ENCODE results near the gene PRKN. TPM values are rescaled to one million over a fixed set of nuclear protein-coding genes. Genes with fewer than 3 reads are reported as not detected.

PRKN gene
- total RNA-seq, 4 donors from 2014 or later = 6.3 to 11.9 (median 9.5) TPM

DNA sequence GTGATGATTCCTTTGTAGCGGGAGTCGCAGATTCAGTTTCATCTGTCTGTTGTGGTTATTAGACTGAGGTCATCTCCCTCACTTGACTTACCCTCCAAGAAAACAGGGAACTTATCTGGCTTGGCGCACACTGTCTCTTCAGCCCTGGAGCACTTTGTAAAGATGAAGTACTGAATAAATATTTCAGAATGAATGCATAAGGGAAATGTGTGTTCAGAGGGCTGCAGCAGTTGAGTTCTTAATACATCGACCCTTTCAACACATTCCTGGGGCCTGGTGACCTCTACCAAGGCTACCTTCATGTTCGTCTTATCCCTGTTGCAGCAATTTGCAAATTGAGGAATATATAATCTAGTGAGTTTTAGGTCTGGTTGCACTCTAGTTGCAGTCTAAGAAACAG is 801.2 kb downstream of the PRKN start:
- H3K4me3 ChIP-seq (ENCODE audit: low read depth, poor library complexity, severe bottlenecking) = no peak overlapping the region
- TF ChIP-seq, protein P1, sequence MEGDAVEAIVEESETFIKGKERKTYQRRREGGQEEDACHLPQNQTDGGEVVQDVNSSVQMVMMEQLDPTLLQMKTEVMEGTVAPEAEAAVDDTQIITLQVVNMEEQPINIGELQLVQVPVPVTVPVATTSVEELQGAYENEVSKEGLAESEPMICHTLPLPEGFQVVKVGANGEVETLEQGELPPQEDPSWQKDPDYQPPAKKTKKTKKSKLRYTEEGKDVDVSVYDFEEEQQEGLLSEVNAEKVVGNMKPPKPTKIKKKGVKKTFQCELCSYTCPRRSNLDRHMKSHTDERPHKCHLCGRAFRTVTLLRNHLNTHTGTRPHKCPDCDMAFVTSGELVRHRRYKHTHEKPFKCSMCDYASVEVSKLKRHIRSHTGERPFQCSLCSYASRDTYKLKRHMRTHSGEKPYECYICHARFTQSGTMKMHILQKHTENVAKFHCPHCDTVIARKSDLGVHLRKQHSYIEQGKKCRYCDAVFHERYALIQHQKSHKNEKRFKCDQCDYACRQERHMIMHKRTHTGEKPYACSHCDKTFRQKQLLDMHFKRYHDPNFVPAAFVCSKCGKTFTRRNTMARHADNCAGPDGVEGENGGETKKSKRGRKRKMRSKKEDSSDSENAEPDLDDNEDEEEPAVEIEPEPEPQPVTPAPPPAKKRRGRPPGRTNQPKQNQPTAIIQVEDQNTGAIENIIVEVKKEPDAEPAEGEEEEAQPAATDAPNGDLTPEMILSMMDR (IDR thresholded peaks at IDR 0.05) = no peak
- TF ChIP-seq POLR2A (IDR thresholded peaks at IDR 0.05) = no peak
- intact Hi-C loops (cut with DNase I; ENCODE audit: low total_unique reads) = no loop called here
- DNase-seq (ENCODE audit: low spot score in 2 of 2) = no peak
- WGBS, 2 donors = 93 to 95% methylated on average over 5 of the region's 5 CpGs

GRCh38 chr6:161924516-161925116 is 803.0 kb downstream of the PRKN start:
- intact Hi-C loops (cut with DNase I; ENCODE audit: low total_unique reads) = no loop called here
- no peak for DNase-seq (ENCODE audit: low spot score in 2 of 2)
- no peak for TF ChIP-seq POLR2A (IDR thresholded peaks at IDR 0.05)
- TF ChIP-seq, protein P1 (IDR thresholded peaks at IDR 0.05) = no peak
- WGBS, 2 donors = 53 to 63% methylated on average over 5 of the region's 5 CpGs
- H3K4me3 ChIP-seq (ENCODE audit: low read depth, poor library complexity, severe bottlenecking) = no peak overlapping the region

DNA sequence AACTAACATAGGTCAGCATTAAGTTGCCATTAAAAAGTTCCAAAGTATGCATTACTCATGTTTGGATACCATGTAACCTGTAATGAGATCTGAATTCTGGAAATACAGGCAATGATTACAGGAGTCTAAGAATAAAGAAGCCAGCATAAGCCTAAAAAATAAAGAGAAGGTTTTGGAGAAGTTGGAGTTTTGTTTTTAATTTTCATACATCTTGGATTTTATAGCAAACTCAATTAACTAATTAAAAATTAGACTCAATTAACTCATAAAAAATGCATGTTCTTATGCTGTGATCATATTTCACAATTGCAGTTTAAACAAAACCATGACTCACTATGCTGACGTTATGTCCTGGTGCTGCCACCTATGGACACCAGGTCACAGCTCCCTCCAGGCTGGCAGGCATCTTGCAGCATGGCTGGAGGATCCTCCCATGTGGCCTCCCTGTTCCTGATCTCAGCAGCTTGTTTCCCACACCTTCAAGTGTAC is 804.9 kb downstream of the PRKN start:
- intact Hi-C loops (cut with DNase I; ENCODE audit: low total_unique reads) = no loop called here
- DNase-seq (ENCODE audit: low spot score in 2 of 2) = peak in 1 of 2 donors; percentile 30
- TF ChIP-seq, protein P1 (IDR thresholded peaks at IDR 0.05) = no peak
- no peak for TF ChIP-seq POLR2A (IDR thresholded peaks at IDR 0.05)
- WGBS, 2 donors = 0 to 4% methylated on average over 1 of the region's 1 CpG
- no peak overlapping the region for H3K4me3 ChIP-seq (ENCODE audit: low read depth, poor library complexity, severe bottlenecking)

- WGBS, 2 donors = 50 to 53% methylated on average over 3 of the region's 3 CpGs
- DNase-seq (ENCODE audit: low spot score in 2 of 2) = no peak
- no peak overlapping the region for H3K4me3 ChIP-seq (ENCODE audit: low read depth, poor library complexity, severe bottlenecking)
- TF ChIP-seq POLR2A (IDR thresholded peaks at IDR 0.05) = no peak
- TF ChIP-seq, protein P1 (IDR thresholded peaks at IDR 0.05) = no peak
- intact Hi-C loops (cut with DNase I; ENCODE audit: low total_unique reads) = no loop called here
Measured at GRCh38 chr6:161921602-161922395, 805.8 kb downstream of the PRKN start.

- 61 to 78% methylated on average over 2 of the region's 2 CpGs for WGBS, 2 donors
- DNase-seq (ENCODE audit: low spot score in 2 of 2) = no peak
- no peak for TF ChIP-seq POLR2A (IDR thresholded peaks at IDR 0.05)
- TF ChIP-seq, protein P1 (IDR thresholded peaks at IDR 0.05) = no peak
- intact Hi-C loops (cut with DNase I; ENCODE audit: low total_unique reads) = no loop called here
- no peak overlapping the region for H3K4me3 ChIP-seq (ENCODE audit: low read depth, poor library complexity, severe bottlenecking)
Measured at GRCh38 chr6:161919691-161920090, 807.9 kb downstream of the PRKN start.
